Duodenal mucosa (tissue), 2 donors: ENCODE results near the gene SLC44A1.

Experiments used
- H3K27ac ChIP-seq: one replicate; pipeline ENCODE4 v1.7.0; 2013; ENCODE audit warnings: low read depth, low read length
- H3K27me3 ChIP-seq, 2 donors: one replicate each; pipeline ENCODE4 v1.7.0; 2013; ENCODE audit warnings: low read length in 2 of 2, control low read depth in 1 of 2; ENCODE audit not compliant: insufficient read depth in 2 of 2, control insufficient read depth in 1 of 2
- H3K36me3 ChIP-seq, 2 donors: one replicate each; pipeline ENCODE4 v1.7.0; 2013; ENCODE audit warnings: low read length in 2 of 2, control low read depth in 1 of 2; ENCODE audit not compliant: insufficient read depth in 2 of 2, control insufficient read depth in 1 of 2
- H3K4me1 ChIP-seq, 2 donors: one replicate each; pipeline ENCODE4 v1.7.0; 2013; ENCODE audit warnings: low read length in 2 of 2, control low read depth in 1 of 2; ENCODE audit not compliant: insufficient read depth in 2 of 2, control insufficient read depth in 1 of 2
- H3K4me3 ChIP-seq, 2 donors: one replicate each; pipeline ENCODE4 v1.7.0; 2013; ENCODE audit warnings: low read length in 2 of 2, low read depth in 1 of 2
- H3K9ac ChIP-seq, 2 donors: one replicate each; pipeline ENCODE4 v1.7.0; 2013; ENCODE audit warnings: low read length in 2 of 2, low read depth in 1 of 2
- H3K9me3 ChIP-seq, 2 donors: one replicate each; pipeline ENCODE4 v1.7.0; 2013; ENCODE audit warnings: low read length in 2 of 2, control low read depth in 1 of 2; ENCODE audit not compliant: control insufficient read depth in 1 of 2

The SLC44A1 gene

DNA sequence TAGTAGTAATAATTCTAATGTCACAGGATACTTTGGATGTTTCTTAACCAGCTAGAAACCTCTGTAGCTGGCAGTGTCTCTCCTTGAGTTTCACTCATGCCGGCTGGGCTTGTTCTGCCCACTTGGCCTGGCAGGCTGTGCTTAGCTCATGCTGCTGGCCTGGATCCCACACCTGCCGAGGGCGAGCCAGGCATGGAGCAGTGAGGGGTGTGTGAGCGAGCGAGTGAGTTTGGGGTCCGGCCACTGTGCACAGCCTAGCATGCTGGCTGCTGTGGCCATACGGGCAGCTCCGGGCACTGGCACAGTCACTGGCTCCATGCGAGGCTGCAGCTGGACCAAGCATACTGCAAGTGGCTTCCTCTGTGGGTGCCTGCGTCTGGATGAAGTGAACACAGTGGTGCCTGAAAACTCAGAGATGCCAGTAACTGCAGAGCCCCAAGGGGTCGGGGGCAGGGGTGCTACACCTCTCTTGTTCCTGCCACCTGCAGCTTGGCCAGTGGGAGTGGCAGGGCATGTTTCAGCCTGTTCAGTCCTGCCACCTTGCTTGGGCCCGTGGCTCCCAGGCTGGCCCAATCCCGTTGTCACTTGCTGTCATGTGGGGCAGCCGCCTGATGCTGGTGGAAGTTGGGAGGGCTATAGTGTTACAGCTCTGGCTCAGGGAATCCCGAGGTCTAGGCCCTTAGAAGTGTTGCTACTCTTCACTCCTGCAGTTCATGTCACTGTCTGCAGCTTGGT lies 213.3 kb downstream of the SLC44A1 start:
- H3K4me1 ChIP-seq, result peaks cover 7 to 16% of the 10 kb centered on the region in 2 donors
- H3K27ac ChIP-seq, result no peak overlapping the region
- peaks cover 4 to 8% of the 10 kb centered on the region in 2 donors for H3K9me3 ChIP-seq
- H3K27me3 ChIP-seq, result no peaks in the 10 kb centered on the region
- no peak overlapping the region for H3K9ac ChIP-seq
- H3K36me3 ChIP-seq, result peaks cover 5% of the 10 kb centered on the region in 2 donors
- no peak overlapping the region for H3K4me3 ChIP-seq

DNA sequence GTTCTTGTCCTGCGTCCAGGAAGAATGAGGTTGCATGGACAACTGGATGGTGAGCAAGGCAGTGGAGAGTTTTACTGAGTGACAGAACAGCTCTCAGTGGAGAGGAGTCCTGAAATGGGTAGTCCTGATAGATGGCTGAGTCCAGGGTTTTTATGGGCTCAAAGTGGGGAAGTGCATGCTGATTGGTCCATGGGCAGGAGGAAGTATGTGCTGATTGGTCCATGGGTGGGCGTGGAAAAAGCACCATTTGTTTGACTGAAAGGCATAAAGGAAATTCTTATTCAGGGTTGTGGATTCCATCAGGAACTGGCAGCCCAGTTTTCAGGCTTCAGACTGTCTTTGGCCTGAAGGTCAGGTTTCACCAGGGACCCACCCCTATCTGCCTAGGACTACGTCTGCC lies 214.0 kb downstream of the SLC44A1 start:
- H3K27ac ChIP-seq, result no peak overlapping the region
- peaks cover 5% of the 10 kb centered on the region in 2 donors for H3K36me3 ChIP-seq
- peaks cover 7 to 16% of the 10 kb centered on the region in 2 donors for H3K4me1 ChIP-seq
- H3K4me3 ChIP-seq, result no peak overlapping the region
- H3K9me3 ChIP-seq, result peaks cover 4 to 8% of the 10 kb centered on the region in 2 donors
- H3K9ac ChIP-seq, result no peak overlapping the region
- no peaks in the 10 kb centered on the region for H3K27me3 ChIP-seq

DNA sequence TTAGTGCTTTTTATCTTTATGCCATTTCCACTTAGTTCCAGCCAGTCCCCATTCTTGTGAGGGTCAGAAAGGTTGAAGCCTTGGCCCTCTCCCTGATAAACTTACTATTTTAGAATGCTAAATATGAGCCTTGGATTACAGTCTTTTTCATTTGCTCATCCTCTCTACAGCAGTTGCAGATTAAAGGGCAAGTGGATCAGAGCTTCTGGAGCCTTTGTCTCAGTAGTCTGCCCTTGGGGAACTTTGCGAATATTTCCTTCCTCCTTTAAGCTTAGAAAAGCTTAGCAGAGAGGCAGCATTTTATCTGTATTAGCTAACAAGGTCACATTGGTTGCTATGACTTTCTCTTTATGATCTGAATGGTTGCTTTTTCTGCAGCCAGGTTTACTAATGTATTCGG lies 214.9 kb downstream of the SLC44A1 start:
- Histone ChIP-seq H3K36me3 (peaks cover 5% of the 10 kb centered on the region in 2 donors), H3K27me3 (no peaks in the 10 kb centered on the region), H3K4me3 (no peak overlapping the region), H3K27ac (no peak overlapping the region), H3K9ac (no peak overlapping the region), H3K9me3 (peaks cover 4 to 8% of the 10 kb centered on the region in 2 donors), H3K4me1 (peaks cover 7 to 12% of the 10 kb centered on the region in 2 donors)

DNA sequence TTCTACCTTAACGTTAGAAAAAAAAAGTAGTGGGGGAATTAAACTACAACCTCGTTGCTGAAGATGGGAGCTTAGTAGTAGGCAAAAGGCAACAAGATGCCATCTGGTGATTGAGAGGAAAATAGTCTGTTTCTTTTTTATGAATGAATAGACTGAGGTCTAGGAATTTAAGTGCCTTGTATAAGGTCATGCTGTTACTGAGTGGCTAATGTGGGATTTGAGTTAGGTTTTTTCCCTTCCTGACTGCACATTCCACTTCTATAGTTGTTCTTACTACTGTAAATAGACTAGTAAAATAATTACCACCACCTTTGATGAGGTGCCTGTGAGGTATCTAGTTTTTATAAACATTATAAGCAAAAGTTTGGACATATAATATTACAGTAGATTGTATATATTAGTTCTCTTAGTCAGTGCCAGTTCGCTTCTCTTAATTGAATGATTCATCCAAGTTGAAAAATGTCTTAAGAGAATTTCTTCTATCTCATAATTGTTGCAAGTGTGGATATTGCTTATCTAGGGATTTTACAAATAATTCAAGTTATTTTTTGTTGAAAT lies 222.5 kb downstream of the SLC44A1 start:
- Histone ChIP-seq H3K9ac (no peak overlapping the region), H3K27me3 (no peaks in the 10 kb centered on the region), H3K4me3 (no peak overlapping the region), H3K27ac (no peak overlapping the region), H3K9me3 (no peaks in the 10 kb centered on the region), H3K36me3 (peaks cover 0 to 13% of the 10 kb centered on the region in 2 donors), H3K4me1 (no peaks in the 10 kb centered on the region)

DNA sequence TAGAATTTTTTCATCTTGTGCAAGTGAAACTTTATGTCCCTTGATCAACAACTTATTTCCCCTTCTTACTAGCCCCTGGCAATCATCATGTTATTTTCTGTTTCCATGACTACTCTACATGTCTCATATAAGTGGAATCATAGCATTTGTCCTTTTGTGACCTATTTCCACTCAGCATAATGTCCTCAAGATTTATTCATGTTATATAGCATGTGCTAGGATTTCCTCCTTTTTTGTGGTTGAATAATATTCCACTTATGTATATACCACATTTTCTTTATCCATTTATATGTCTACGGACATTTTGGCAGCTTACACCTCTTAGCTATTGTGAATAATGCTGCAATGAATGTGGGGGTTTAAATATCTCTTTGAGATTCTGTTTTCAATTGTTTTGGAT lies 224.4 kb downstream of the SLC44A1 start:
- H3K9ac ChIP-seq, result no peak overlapping the region
- H3K4me1 ChIP-seq, result no peaks in the 10 kb centered on the region
- no peak overlapping the region for H3K27ac ChIP-seq
- no peaks in the 10 kb centered on the region for H3K27me3 ChIP-seq
- H3K36me3 ChIP-seq, result peaks cover 0 to 13% of the 10 kb centered on the region in 2 donors
- H3K9me3 ChIP-seq, result no peaks in the 10 kb centered on the region
- H3K4me3 ChIP-seq, result no peak overlapping the region

DNA sequence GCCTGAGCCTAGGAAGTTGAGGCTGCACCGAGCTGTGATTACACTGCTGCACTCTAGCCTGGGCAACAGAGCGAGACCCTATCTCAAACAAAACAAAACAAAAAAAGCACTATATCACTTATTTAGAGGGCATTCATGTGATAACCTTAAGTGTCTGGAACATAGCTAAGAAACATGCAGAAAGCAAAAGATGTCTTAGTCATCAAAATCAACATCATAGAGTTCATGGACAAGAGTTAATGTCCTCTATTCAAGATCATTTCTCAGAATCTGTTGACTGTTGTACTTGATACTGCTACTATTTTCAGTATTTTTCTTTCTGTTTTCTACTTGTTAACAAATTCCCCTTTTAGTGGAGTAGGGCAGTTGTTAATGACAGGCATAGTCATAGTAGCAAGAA lies 228.8 kb downstream of the SLC44A1 start:
- Histone ChIP-seq H3K4me3 (no peak overlapping the region), H3K4me1 (no peaks in the 10 kb centered on the region), H3K27me3 (no peaks in the 10 kb centered on the region), H3K9me3 (no peaks in the 10 kb centered on the region), H3K9ac (no peak overlapping the region), H3K36me3 (peaks cover 0 to 6% of the 10 kb centered on the region in 2 donors), H3K27ac (no peak overlapping the region)

DNA sequence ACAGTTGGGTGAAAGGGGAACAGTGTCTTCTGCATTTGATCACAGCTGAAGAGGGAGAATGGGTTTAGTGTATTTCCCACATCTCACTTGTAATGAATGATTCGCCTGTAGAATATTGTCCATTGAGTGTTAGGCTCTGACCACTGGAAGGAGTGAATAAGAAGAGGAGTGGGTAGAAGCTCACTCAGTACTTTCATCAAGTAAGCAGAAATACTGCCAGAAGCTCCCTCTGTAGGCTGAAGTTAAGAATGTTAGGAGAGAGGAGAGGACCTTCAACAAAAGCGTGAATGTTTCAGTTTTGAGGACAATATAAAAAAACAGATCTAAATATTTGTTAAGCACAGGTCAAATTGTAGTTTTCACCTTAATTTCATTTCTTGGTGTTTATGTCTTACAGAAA lies 230.9 kb downstream of the SLC44A1 start:
- H3K36me3 ChIP-seq, result no peaks in the 10 kb centered on the region
- no peak overlapping the region for H3K27ac ChIP-seq
- H3K4me1 ChIP-seq, result no peaks in the 10 kb centered on the region
- no peaks in the 10 kb centered on the region for H3K9me3 ChIP-seq
- H3K27me3 ChIP-seq, result no peaks in the 10 kb centered on the region
- H3K4me3 ChIP-seq, result no peak overlapping the region
- H3K9ac ChIP-seq, result no peak overlapping the region

DNA sequence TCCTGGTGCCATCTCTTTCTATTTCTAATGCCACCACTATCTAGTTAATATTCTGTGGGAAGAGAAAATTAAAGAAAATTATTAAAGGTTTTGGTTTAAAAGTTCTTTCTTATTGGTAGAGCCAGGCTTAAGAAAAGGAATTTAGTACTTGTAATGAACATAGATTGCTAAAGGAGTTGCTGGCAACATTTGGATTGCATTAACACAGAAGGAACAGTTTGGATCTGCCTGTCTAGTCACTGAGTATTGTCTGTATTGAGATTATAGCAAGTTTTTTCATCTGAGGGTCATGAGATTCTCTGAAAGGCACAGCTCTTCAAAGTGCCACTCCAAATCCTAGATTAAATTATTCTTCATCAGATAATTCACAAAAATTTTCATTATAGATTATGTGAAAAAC lies 235.4 kb downstream of the SLC44A1 start:
- Histone ChIP-seq H3K9me3 (no peaks in the 10 kb centered on the region), H3K36me3 (no peaks in the 10 kb centered on the region), H3K4me3 (no peak overlapping the region), H3K27me3 (no peaks in the 10 kb centered on the region), H3K27ac (no peak overlapping the region), H3K9ac (no peak overlapping the region), H3K4me1 (peaks cover 0 to 4% of the 10 kb centered on the region in 2 donors)

DNA sequence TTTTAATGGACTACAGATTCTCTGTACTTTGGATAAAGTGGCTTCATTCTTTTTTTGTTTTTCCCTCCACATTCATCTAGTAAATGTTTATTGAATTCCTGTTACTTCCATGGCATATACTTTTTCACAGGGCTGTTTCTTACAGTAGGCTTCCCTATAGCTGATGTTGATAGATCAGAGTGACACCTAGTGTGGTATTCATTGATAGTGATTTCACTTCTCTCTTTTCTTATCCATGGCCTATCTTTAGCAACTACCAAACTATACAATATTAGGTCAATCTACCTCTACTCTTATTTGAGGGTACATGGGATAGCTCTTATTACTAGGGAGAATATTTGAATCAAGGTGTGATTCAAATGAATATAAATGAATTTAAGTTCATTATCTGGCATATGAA lies 239.2 kb downstream of the SLC44A1 start:
- H3K27me3 ChIP-seq, result no peaks in the 10 kb centered on the region
- H3K4me3 ChIP-seq, result no peak overlapping the region
- no peak overlapping the region for H3K9ac ChIP-seq
- peaks cover 0 to 4% of the 10 kb centered on the region in 2 donors for H3K4me1 ChIP-seq
- no peaks in the 10 kb centered on the region for H3K36me3 ChIP-seq
- no peak overlapping the region for H3K27ac ChIP-seq
- no peaks in the 10 kb centered on the region for H3K9me3 ChIP-seq

DNA sequence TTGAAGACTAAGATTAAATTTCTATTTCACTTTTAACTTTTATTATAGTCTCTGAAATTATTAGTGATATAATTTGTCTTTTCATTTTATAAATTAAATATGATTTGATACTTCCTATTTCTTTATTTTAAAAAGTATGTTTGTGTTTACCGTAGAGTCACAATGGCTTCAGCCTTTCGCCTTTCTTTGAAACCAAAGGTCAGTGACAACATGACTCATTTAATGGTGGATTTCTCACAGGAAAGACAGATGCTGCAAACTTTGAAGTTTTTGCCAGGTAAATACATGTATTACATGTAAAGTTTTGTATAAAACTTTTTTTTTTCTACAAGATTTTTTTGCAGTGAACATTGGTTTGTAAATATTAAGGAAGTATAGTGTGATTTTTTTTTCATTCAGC lies 239.8 kb downstream of the SLC44A1 start:
- no peak overlapping the region for H3K9ac ChIP-seq
- no peaks in the 10 kb centered on the region for H3K27me3 ChIP-seq
- no peak overlapping the region for H3K4me3 ChIP-seq
- peaks cover 0 to 4% of the 10 kb centered on the region in 2 donors for H3K4me1 ChIP-seq
- H3K27ac ChIP-seq, result no peak overlapping the region
- no peaks in the 10 kb centered on the region for H3K36me3 ChIP-seq
- H3K9me3 ChIP-seq, result no peaks in the 10 kb centered on the region
